Activated CD4-positive, alpha-beta T cell treated with anti-CD3 and anti-CD28 coated beads, Interleukin-2, Interleukin-6, amounts not matched to agents 100 ng/mL and 50 ng/mL, durations not matched to agents 16 hours and 8 hours (primary cell): ENCODE measurements around the gene GUSB.
"Not testable (repeated sequence)": the region's sequence is repeated elsewhere in the genome, so short reads cannot be mapped to it uniquely, and the experiment has no call there.

Source experiments
- DNase-seq: peaks from one replicate; pipeline ENCODE4 v3.0.0-alpha.2; 2020

Gene GUSB

DNA sequence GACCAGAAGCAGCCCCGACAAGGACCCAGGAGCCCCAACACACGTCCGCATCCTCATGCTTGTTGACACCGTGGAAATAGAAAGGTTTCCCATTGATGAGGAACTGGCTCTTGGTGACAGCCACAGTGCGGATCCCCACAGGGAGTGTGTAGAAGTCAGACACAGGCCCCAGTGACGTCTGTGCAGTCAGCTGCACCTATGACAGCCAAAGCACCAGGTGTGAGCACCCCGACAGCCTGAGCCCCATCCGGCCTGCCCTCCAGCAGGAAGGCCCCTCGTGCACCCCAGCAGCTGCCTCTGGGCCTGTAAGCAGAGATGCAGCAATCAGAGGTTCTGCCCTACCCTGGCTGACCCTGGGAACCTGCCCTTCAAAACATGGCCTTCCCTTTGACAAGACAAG lies 7.1 kb downstream of the GUSB start:
- DNase-seq: no peak

DNA sequence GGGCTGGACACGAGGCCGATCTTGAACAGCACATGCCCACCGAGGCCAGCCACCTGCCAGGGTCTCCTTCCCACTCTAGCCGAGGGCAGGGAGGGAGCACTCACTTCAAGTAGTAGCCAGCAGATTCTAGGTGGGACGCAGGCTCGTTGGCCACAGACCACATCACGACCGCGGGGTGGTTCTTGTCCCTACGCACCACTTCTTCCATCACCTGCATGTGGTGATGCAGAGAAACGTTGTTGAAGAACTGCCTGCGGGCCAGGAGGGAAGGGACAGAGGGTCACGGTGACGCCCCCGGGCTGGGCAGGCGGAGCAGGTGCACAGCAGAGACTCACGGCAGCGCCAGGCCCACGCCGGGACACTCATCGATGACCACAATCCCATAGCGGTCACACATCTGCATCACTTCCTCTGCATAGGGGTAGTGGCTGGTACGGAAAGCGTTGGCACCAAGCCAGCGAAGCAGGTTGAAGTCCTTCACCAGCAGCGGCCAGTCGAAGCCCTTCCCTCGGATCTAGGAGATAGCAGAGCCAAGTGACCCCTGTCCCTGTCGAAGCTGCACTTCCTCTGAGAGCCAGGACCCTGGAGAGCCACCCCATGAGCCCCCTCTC lies 7.7 kb downstream of the GUSB start:
- no peak for DNase-seq

GRCh38 chr7:65972976-65973375 lies 9.0 kb downstream of the GUSB start:
- no peak for DNase-seq

- DNase-seq: no peak
Measured at GRCh38 chr7:65971021-65971420, 11.0 kb downstream of the GUSB start.

DNA sequence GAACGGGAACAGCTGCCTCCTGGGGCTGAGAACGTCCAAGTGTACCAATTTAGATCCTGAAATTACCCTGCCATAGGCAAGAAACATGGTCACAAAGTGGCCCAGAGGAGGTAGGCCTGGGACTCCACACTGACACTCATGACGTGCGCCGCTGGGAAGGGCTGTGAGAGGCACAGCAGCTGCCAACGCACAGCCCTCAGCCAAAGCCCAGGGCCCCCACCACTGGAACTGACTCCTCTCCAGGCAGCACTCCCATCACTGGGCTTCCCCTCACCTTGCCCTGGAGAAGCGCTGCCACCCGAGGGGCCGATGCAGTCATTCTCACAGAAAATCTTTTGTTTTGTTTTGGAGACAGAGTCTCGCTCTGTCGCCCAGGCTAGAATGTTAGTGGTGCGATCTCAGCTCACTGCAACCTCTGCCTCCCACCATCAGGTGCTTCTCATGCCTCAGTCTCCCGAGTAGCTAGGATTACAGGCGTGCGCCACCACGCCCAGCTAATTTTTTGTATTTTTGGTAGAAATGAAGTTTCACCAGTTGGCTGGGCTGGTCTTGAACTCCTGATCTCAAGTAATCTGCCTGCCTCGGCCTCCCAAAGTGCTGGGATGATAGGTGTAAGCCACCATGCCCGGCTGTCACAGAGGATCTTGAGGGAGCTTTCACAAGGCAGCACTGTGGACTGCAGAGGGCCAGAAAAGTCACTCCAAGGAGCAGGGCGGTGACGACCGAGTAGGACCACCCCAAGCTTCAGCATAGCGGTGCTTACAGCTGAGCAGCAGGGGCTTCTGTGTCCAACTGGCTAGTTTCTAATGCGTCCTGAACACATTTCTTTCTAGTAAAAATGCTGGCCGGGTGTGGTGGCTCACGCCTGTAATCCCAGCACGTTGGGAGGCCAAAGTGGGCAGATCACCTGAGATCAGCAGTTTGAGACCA lies 13.5 kb downstream of the GUSB start:
- no peak for DNase-seq

DNA sequence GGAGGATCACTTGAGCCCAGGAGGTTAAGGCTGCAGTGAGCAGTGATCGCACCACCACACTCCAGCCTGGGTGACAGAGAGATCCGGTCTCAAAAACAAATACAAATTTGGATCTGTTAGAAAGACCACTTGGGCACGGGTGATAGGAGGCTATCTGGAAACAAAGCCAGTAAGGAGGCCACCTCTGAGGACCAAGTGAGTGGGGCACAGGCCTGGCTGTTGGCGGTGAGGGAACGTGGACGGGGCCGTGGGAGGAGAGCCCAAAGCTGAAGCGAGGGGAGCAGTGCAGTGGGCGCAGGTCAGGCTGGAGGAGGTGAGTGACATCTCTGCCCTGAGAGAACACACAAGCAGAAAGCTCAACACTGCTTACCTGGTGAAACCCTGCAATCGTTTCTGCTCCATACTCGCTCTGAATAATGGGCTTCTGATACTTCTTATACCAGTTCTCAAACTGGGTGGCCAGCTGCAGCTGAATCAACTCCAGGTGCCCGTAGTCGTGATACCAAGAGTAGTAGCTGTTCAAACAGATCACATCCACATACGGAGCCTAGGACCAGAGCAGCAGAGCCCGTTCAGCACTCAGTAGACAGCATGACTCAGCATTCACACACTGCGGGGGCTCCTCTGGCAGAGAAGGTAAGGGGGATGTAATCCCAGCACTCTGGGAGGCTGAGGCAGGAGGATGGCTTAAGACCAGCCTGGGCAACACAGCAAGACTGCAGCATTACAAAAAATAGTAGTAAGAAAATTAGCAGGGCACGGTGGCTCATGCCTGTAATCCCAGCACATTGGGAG lies 14.5 kb downstream of the GUSB start:
- DNase-seq: no peak

DNA sequence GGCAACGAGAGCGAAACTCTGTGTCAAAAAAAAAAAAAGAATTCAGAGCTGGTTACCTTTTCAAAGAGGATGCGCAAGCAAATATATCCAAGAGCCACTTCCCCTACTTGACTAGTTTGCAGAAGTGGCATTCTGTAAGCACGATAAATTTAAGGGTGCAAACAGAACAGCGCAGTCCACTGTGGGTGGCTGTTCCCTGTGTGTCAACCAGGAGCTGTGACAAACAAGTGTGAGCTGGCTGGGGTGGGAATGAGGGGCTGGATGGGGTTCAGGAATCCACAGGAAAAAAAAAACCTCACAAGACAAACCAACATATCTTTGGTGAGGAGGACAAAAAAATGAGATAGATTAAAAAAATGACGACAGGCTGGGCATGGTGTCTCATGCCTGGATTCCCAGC lies 15.9 kb downstream of the GUSB start:
- no peak for DNase-seq

DNA sequence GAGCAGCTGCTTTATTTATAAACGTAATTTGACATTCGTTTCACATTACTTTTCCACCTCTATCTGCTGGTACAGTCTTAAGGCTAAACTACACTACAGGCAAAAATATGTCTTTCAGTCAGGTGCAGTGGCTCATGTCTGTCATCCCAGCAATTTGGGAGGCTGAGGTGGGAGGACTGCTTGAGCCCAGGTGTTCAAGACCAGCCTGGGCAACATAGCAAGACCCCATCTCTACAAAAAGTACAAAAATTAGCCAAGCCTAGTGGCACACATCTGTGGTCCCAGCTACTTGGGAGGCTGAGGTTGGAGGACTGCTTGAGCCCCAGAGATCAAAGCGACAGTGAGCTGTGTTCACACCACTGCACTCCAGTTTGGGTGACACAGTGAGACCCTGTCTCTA lies 17.3 kb downstream of the GUSB start:
- DNase-seq: not testable (repeated sequence)

GRCh38 chr7:65962033-65962432 lies 20.0 kb downstream of the GUSB start:
- DNase-seq: no peak

DNA sequence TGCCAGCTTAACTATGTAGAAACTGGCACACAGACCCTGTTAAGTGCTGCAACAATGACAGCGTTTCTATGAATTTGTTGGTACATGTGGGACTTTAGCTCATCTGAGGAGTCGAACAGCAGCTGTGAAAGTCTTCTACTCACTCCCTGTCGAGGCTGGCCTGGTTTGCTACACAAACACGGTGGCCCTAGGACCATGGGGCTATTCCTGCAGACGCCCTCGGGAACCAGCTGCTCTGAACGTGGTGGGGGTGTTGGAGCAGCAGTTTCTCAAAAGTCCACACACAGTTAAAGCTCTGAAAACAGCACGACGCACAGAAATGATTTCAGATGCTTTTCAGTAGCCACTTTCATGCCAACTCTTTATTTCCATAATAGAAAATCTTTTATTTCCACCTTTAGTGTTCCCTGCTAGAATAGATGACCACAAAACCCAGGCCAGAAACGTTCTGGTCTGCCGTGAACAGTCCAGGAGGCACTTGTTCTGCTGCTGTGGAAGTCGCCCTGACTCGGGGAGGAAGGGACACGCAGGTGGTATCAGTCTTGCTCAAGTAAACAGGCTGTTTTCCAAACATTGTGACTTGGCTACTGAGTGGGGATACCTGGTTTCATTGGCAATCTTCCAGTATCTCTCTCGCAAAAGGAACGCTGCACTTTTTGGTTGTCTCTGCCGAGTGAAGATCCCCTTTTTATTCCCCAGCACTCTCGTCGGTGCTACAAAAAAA lies 21.5 kb downstream of the GUSB start:
- DNase-seq: no peak

DNA sequence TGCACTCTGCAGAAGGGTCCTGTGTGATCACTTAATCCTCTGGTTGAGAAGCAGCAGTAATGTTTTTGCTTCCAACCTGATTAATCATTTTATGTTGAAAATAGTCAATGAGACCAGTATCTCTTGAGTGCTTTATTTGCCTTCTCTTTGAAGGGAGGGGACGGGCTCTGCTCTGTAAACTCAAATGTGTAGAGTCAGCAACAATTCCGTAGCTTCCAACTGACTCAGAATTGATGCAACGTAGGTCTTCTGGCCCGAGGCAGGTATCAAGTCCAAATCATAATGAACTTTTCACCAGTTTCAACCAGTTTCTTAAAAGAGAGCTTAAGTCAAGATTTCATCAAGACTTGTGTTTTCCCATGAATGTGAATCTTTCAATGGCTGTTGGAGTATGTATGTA lies 26.3 kb downstream of the GUSB start:
- no peak for DNase-seq

GRCh38 chr7:65953890-65954450 lies 28.0 kb downstream of the GUSB start:
- DNase-seq: no peak

DNA sequence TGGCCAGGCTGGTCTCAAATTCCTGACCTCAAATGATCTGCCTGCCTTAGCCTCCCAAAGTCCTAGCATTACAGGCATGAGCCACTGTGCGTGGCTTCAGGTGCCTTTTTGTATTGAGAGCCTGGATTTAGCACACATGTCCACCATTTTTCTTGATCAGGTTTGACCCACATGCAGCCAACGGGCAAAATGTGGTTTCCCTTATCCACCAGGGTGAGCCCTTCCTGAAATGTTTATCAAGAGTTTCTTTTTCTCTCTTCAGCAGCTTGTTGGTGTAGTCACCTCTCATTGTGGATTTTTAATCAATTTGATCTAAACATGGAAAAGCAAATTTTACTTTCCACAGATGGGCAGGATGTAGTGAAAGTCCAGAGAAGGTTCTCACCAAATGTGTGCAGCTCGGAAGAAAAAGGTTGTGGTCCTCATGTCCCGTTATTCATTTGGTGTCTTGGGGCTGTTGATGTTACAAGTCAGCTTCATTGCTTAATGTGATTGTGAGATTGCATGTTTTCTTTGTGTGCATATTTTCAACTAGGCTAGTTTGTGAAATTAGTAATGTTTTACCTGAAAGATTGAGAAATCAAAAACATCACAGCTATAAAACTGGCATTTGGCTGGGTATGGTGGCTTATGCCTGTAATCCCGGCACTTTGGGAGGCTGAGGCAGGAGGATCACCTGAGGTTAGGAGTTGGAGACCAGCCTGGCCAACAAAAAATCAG lies 28.9 kb downstream of the GUSB start:
- DNase-seq: no peak

DNA sequence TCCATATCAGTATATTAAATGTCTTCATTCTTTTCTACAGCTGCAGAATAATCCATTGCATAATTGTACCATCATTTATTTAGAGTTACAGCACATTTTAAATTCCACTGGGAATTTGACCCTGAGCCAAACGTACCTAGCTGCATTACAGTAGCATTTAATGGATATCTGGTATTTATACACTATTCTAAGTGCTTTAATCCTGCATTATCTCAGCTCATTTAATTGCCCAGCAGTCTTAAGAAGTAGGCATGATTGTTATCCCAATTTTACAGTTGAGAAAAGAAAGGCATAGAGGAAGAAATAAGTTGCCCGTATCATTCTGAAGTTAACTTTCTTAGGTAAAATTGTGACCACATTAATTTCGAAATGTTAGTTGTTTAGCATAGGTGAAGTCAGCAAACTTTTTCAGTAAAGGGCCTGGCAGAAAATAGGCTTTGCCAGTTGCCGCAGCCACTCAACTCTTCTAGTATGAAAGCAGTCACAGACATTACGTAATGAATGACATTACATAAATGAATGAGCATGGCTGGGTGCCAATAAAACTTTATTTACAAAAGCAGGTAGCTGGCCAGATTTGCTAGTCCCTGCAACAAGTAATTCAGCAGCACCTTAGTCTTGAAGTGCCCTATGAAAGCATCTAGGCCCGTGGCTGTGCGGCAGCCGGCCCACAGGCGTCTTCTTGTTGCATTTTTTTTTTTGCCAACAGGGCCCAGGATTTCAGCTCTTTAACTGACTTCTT lies 30.0 kb downstream of the GUSB start:
- DNase-seq: no peak

- no peak for DNase-seq
Measured at GRCh38 chr7:65946904-65947303, 35.1 kb downstream of the GUSB start.

GRCh38 chr7:65945787-65946186 lies 36.2 kb downstream of the GUSB start:
- DNase-seq: not testable (repeated sequence)

- DNase-seq: no peak
Measured at GRCh38 chr7:65938336-65938895, 43.6 kb downstream of the GUSB start.

DNA sequence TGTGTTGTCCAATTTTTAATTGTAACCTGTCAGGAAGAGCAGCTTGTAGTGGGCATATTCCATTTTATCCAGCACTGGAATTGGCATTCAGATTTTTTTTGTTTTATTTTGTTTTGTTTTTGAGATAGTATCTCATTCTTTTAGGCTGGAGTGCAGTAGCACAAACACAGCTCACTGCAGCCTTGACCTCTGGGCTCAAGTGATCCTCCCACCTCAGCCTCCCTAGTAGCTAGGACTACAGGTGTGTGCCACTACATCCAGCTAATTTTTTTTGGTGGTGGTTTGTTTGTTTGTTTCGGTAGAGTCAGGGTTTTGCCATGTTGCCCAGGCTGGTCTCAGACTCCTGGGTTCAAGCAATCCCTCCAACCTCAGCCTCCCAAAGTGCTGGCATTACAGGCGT lies 44.7 kb downstream of the GUSB start:
- DNase-seq: no peak

GRCh38 chr7:65931685-65932084 lies 50.3 kb downstream of the GUSB start:
- DNase-seq: no peak

DNA sequence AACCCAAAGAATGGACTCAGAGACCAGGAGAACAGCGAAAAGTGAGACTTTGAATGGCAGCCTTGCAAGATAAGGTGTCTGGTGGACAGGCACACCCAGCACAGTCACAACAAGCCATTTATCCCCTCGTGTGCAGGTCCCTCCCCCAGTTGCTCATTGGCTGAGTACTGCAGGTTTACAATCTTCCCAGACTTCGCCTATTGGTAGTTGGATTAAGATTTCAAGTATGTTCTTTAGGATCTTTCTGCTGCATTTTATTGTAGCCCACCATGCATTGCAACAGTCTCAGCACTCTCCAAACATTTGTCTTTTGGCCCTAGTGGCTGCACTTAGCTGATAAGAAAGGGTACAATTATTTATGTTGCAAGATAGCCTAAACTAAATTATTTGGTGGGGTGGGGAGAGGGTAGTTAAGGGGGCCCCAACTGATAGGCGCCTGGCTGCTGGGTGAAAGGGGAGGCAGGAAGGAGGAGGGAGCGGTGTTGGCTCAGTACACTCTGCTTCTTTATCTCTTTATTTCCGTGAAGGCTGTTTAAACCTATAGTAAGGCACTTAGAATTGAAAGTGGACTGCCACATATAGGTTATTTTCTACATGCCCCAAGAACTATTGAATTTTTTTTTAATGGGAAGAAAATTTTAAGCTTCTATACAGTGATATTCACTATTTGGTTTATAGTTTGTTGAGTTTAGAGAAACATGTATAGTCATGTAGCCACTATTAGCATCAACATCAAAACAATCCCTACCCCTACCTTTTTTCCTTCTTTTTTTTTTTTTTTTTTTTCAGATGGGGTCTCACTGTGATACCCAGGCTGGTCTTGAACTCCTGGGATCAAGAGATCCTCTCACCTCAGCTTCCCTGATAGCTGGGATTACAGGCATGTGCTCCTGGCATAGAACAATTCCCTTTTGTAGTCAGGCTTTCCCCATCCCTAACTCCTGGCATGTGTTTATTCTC lies 54.2 kb downstream of the GUSB start:
- no peak for DNase-seq
